Pancreas (tissue), 10 donors: Measurements from ENCODE around the gene SNX5. TPM values are rescaled to one million over a fixed set of nuclear protein-coding genes. Genes with fewer than 3 reads are reported as not detected.

ENCODE experiments used
- ATAC-seq, 4 donors: fragments of 200-7000 bp; cut with Tn5 transposase; one replicate each; pipeline versions ENCODE4 v1.8.0 to v1.9.1; 2020; ENCODE audit warnings: mild to moderate bottlenecking in 4 of 4, moderate library complexity in 4 of 4
- DNase-seq, 6 donors: peaks; one replicate each; pipeline ENCODE4 v3.0.0-alpha.2; 2020
- FAIRE-seq: peaks from 2 replicates; lab custom pipeline; 2012; peaks lifted over from hg19 to GRCh38; lab: Jason Lieb, UNC
- H3K27ac ChIP-seq, 4 donors: fragments of 200-600 bp; sonication (generic); 1 replicate in 3 of 4; 2 replicates in 1 of 4; pipeline versions ENCODE4 v1.5.0 to v1.8.0; 2020
- H3K27me3 ChIP-seq, 4 donors: fragments of 200-600 bp; one replicate each; pipeline ENCODE4 v1.8.0; 2021
- H3K36me3 ChIP-seq, 3 donors: fragments of 200-600 bp; sonication (generic) in 1 of 3; one replicate each; pipeline versions ENCODE4 v1.5.0 to v1.8.0; 2020 to 2021
- H3K4me1 ChIP-seq, 3 donors: fragments of 200-600 bp; one replicate each; pipeline ENCODE4 v1.8.0; 2021
- H3K4me3 ChIP-seq, 4 donors: fragments of 200-600 bp; sonication (generic) in 2 of 4; one replicate each; pipeline versions ENCODE4 v1.5.0 to v1.8.0; 2020 to 2021
- H3K9me3 ChIP-seq, 4 donors: fragments of 200-600 bp; one replicate each; pipeline ENCODE4 v1.8.0; 2021
- CTCF ChIP-seq, 4 donors: fragments of 200-600 bp; sonication (generic) in 3 of 4; IDR thresholded peaks; one replicate each; pipeline versions ENCODE4 v1.5.0 to v1.8.0; 2021; ENCODE audit warnings: antibody characterized with exemption in 4 of 4
- WGBS, 2 donors: extraction: QIAGEN DNeasy Blood & Tissue Kit; methylation state at CpG; one replicate each; pipeline ENCODE4 v1.1.7; 2013; 5-methylcytosine and 5-hydroxymethylcytosine counted together
- intact Hi-C, 3 donors: fragments of 100-400 bp; cut with DNase I; formaldehyde crosslinking; loops; one replicate each; pipeline versions ENCODE4 v1.11.1 to v1.14.2; 2022
- polyA plus RNA-seq, 2 donors: library from polyadenylated mRNA; stranded (reverse); fragments of 200-250 nt; gene quantifications; one replicate each; pipeline ENCODE4 v1.2.3, GENCODE V29; 2013
- total RNA-seq, 6 donors: library from RNA; stranded (reverse); fragmentation: NEBNext Ultra II Directional in 4 of 6; extraction: Animal tissue kit (Norgen Biotek cat#: 25700) in 4 of 6; gene quantifications; one replicate each; pipeline versions ENCODE4 v1.2.1 to v1.2.4, GENCODE V29; 2021 to 2023
- donor health status: healthy with polysubstance abuse.
- donor health status: DM: no; HTN: no; CAD: no; lungs with moderate emphysema.
- donor health status: DM: no; HTN: no; CAD: no.
- donor health status: control.
- donor health status: control.
- donor health status: Bipolar disorder and iron deficiency.
- donor health status: DM: yes; HTN: yes; CAD: no.
- donor health status: DM: no; HTN: no; CAD: no.
- donor health status: DM: no; HTN: no; CAD: no.
- donor health status: DM: yes; HTN: yes; CAD: no.

SNX5 gene
- total and polyA plus RNA-seq, 8 donors: 20.5 to 38.4 (median 31.1) TPM

- no peak overlapping the region for H3K27ac ChIP-seq
- peaks cover 11 to 37% (median 19%) of the 10 kb centered on the region in 3 donors for H3K36me3 ChIP-seq
- no peak for ATAC-seq
- intact Hi-C loops: no loop called here
- WGBS, 2 donors: 47 to 54% methylated on average over 3 of the region's 3 CpGs
- H3K27me3 ChIP-seq: no peaks in the 10 kb centered on the region
- no peak overlapping the region for H3K4me3 ChIP-seq
- TF ChIP-seq CTCF (IDR thresholded peaks at IDR 0.05): no peak
- H3K9me3 ChIP-seq: no peaks in the 10 kb centered on the region
- DNase-seq: no peak
- FAIRE-seq: no peak
- H3K4me1 ChIP-seq: peaks cover 24 to 28% (median 25%) of the 10 kb centered on the region in 3 donors
Observed at GRCh38 chr20:17955302-17955701, 13.3 kb downstream of the SNX5 start.

- FAIRE-seq: no peak
- no peak for DNase-seq
- WGBS, 2 donors: 96 to 98% methylated on average over 5 of the region's 5 CpGs
- H3K9me3 ChIP-seq: no peaks in the 10 kb centered on the region
- intact Hi-C loops: no loop called here
- H3K27me3 ChIP-seq: no peaks in the 10 kb centered on the region
- H3K4me1 ChIP-seq: peaks cover 15 to 18% (median 16%) of the 10 kb centered on the region in 3 donors
- TF ChIP-seq CTCF (IDR thresholded peaks at IDR 0.05): no peak
- H3K36me3 ChIP-seq: peaks cover 11 to 51% (median 23%) of the 10 kb centered on the region in 3 donors
- no peak for ATAC-seq
- no peak overlapping the region for H3K4me3 ChIP-seq
- H3K27ac ChIP-seq: no peak overlapping the region
Observed at GRCh38 chr20:17953935-17954334, 14.7 kb downstream of the SNX5 start.

- H3K4me1 ChIP-seq: peaks cover 6 to 8% (median 7%) of the 10 kb centered on the region in 3 donors
- H3K27ac ChIP-seq: no peak overlapping the region
- TF ChIP-seq CTCF (IDR thresholded peaks at IDR 0.05): no peak
- no peak for DNase-seq
- no peak for ATAC-seq
- no peaks in the 10 kb centered on the region for H3K27me3 ChIP-seq
- H3K36me3 ChIP-seq: peaks cover 11 to 57% (median 23%) of the 10 kb centered on the region in 3 donors
- H3K9me3 ChIP-seq: no peaks in the 10 kb centered on the region
- intact Hi-C loops: no loop called here
- 90% methylated on average over 8 of the region's 8 CpGs for WGBS, 2 donors
- no peak for FAIRE-seq
- no peak overlapping the region for H3K4me3 ChIP-seq
Observed at GRCh38 chr20:17952692-17953684, 15.6 kb downstream of the SNX5 start.

- H3K27me3 ChIP-seq: no peaks in the 10 kb centered on the region
- H3K4me1 ChIP-seq: no peaks in the 10 kb centered on the region
- no peak overlapping the region for H3K4me3 ChIP-seq
- WGBS, 2 donors: 88 to 93% methylated on average over 2 of the region's 2 CpGs
- no peak for TF ChIP-seq CTCF (IDR thresholded peaks at IDR 0.05)
- DNase-seq (no peak), FAIRE-seq (no peak), ATAC-seq (no peak)
- peaks cover 11 to 70% (median 34%) of the 10 kb centered on the region in 3 donors for H3K36me3 ChIP-seq
- no peaks in the 10 kb centered on the region for H3K9me3 ChIP-seq
- H3K27ac ChIP-seq: no peak overlapping the region
- intact Hi-C loops: no loop called here
Observed at GRCh38 chr20:17951323-17951722, 17.3 kb downstream of the SNX5 start.

- 77 to 82% methylated on average over 6 of the region's 6 CpGs for WGBS, 2 donors
- H3K4me1 ChIP-seq: no peaks in the 10 kb centered on the region
- DNase-seq (no peak), FAIRE-seq (no peak), ATAC-seq (no peak)
- H3K27me3 ChIP-seq: no peaks in the 10 kb centered on the region
- H3K9me3 ChIP-seq: no peaks in the 10 kb centered on the region
- no peak for TF ChIP-seq CTCF (IDR thresholded peaks at IDR 0.05)
- H3K4me3 ChIP-seq: no peak overlapping the region
- intact Hi-C loops: no loop called here
- no peak overlapping the region for H3K27ac ChIP-seq
- H3K36me3 ChIP-seq: peaks cover 11 to 76% (median 37%) of the 10 kb centered on the region in 3 donors
Observed at GRCh38 chr20:17950670-17951069, 17.9 kb downstream of the SNX5 start.
